ENCODE data around the gene LRRC36.

LRRC36 gene

DNA sequence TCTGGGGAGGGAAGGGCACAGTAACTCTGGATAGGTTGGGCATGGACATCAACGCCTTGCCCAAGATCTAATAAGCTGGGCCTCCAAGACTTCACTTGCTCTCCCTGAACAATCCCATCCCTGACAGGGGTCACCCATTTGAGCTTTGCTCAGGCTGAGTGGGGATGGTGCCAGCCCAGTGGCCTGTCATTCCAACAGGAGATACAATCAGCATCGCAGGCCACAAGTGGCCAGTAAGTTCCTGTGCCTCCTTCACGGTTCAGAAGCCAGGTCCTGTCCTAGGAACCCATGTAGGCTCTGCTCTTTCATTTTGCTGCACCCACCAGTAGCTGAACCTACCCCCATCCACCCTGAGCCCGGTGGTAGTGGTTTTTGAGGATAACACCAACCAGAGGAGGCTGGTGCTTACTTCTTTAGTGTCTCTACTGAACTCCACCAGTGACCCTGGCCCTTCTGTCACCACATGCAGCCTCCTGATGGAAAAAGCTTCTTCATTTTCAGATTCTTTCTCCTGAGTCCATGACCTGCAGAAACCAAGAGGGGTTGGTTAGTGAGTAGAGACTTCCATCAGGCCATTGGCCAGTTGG, 32.4 kb upstream of the LRRC36 start:
- DNase-seq = no peak

DNA sequence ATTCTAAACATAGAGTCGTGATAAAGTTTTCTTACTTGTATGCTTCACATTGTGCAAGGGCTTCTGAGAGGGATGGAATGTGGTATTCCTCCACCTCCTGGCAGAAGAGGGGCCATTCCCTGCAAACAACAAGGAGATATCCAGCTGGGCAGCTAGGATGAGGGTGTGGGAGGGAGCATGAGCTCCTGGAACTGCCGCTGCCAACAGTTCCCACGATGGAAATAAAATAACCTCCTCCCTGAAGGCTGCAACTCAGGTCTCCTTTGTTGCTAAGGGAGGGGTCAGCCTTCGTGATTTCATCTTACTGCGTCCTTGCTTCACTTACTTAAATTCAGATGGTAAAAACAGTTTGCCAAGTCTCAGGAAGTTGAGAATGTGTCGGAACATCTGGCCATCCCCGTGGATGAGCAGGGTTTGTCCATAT, 31.7 kb upstream of the LRRC36 start:
- DNase-seq = no peak

DNA sequence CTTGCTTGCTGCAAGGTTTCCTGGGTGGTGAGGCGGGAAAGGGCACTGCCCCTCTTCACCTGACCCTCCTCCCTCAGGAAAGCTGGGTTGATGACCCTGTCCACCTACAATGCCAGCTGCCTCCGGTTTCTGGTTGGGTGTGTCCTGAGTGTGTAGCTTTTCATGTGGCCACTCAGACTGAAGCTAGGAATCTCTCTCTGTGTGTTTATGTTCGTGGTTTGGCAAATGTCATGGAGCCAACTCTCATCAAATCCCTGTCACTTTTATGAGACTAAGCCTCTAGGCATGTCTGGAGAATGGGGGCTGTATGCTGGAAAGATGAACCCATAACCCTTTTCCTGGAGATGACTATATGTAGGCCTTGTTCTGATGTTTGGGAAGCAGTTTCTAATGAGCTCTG, 30.2 kb upstream of the LRRC36 start:
- DNase-seq = no peak

DNA sequence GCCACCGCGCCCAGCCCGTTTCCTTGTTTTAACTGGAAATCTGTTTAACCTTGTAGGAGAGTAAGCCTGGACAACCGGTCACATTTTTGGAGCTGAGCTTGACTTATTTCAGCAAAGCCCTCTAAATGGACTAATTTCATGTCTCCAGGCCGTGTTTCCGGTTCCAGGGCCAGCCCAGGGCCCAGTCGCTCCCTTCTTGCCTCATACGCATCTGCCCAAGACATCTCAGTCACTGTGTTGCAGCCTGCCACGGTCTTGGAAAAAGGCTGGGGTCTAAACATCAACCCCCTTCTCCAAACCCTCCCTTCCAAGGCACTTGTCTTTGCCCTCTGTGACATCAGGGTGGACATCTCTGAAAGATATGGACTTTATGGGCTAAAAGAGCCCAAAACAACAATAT, 28.3 kb upstream of the LRRC36 start:
- no peak for DNase-seq

- DNase-seq = no peak
These were observed 27.3 kb upstream of the LRRC36 start for GRCh38 chr16:67299269-67299668.

GRCh38 chr16:67301080-67301782, 25.4 kb upstream of the LRRC36 start:
- no peak for DNase-seq

DNA sequence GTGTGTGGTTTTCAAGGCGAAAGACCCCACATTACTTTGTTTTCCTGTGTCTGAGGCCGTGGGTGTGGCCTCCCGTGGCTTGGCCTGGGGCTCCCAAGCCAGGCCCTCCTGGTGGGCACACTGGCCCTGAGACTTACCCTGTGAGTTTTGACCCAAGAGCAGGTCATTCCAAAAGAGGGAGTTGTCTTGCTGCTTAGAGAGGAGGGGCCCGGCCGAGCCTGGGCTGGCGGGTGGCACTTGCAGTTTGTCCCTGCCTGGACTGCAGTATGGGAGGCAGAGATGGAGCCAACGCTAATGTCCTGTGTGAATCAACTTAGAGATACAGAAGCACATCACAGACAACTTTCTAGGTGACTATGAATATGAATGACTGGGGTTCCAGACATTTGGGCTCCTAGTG, 24.5 kb upstream of the LRRC36 start:
- DNase-seq = no peak

GRCh38 chr16:67302970-67303369, 23.6 kb upstream of the LRRC36 start:
- DNase-seq = no peak

GRCh38 chr16:67304020-67304419, 22.6 kb upstream of the LRRC36 start:
- DNase-seq = no peak

DNA sequence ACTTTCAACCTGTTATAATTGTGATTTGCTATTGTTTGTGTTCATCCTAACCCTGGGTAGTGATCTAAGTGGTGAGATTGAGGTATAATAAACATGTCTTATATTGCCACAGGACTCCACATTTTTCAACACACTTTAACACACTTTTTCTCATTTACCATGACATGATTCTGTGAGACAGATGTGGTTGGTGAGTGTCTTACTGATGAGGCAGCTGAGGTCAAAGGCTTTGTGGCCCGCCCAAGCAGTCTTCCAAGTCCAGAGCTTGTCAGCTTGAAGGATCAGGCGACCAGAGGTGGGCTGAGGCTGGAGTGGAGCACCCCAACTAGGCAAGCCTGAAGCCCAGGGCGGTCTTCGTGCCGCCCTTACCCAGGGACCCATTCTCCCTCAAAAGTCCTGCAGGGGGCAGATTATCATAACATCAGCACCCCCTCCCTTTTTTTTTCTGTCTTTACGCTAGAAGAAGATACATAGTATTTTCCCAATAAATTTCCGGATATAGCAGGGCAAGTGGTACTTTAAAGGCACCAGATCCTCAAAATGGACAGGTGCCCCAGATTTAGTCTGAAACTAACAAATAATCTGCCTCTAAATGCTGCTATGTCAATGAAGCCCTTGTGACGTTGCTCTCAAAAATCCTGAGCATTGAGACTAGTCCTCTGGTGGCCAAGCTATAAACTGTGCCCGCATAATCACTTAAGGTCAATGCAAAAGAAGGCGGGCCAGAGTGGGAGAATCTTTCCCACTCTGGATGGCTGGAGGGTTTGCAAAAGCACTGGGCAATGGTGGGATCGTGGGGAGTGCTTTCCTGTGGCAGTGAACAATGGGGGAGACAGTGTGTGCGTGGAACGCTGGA, 21.2 kb upstream of the LRRC36 start:
- DNase-seq = no peak

- no peak for DNase-seq
These were observed 16.1 kb upstream of the LRRC36 start for GRCh38 chr16:67310561-67310960.

DNA sequence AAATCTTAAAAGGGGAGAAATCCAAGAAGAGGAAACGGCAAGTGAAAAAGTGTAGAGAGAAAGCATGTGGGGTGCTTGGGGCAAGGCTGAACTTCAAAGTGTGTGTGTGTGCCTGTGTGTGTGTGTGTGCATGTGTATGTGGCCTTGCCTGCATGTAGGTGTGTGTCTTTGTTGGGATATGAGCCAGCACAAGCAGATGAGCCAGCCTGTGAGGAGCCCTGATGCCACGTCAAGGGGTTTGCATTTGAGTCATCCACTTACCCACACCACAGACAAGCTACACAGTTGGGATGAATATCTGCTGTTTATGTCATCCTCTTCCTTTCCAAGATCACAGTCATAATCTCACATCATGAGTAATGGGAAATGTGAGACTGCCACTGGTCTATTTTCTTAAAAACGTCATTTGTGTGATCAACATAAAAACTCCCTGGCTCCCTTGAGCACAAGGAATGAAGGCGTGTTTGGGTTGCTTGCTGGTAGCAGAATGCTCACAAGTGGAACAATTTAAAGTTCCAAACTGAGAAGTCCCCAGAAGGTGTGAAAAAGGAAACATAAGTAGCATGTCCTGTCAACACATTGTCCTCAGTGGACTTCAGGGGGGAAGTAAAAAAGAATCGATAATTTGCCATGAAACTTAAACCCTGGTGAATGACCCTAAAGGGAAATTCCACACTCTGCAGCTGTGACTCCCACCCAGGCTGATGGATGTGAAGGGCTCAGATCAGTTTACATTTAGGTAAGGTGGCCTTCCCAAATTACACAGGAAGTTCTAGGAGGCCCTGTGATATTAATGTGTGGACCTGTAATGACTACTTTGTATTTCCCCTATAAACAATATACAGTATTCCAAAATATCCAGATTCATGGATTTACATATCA, 14.8 kb upstream of the LRRC36 start:
- DNase-seq = peak; percentile 73 to 93 (median 79)

DNA sequence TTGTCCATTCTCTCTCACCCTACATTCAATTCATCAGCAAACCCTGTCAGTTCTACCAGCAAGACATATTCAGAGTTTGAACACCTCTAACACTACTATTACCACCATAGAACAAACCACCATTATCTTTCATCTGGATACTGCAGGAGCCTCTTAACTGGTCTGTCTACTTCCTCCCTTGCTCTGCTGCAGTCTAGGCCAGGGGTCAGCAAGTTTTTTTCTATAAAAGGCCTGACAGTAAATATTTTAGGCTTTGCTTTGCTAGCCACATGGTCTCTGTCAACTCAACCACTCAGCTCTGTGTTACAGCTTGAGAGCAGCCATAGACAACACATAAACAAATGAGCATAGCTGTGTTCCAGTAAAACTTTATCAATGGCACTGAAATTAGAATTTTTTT, 13.9 kb upstream of the LRRC36 start:
- DNase-seq = peak in 1 of 3 donors; percentile 20

GRCh38 chr16:67317853-67318252, 8.8 kb upstream of the LRRC36 start:
- no peak for DNase-seq

DNA sequence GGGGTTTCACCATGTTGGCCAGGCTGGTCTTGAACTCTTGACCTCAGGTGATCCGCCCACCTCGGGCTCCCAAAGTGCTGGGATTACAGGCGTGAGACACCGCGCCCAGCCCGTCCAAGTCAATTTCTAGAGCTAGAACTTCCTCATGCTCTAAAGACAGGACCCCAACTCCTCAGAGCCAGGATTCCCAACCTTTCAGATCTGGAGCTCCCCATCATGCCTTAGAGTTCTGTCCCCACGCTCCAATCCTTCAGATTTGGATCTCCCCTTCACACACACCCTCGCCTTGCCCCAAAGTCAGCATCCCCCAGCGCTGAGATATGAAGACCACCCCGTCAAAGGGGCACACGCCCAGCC, 522 bp upstream of the LRRC36 start:
- DNase-seq = no peak

DNA sequence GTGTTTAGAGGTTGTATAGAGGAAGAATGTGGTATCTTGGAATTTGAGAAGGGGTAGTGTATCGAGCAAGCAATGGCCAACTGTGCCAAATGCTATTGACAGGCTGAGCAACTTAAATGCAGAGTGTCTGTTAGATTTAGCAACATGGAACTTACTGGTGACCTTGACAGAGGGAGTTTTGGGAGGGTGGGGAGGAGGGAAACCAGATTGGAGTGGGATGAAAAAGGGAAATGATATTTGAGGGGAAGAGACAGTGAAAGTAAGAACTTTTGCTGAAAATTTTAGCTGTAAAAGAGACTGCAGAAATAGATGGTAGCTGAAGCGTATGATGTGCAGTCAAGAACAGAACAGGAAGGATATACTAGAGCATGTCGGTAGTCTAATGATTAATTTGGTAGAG, 1.1 kb downstream of the LRRC36 start:
- DNase-seq = peak; percentile 69 to 75 (median 73)

- DNase-seq = no peak
These were observed 3.3 kb downstream of the LRRC36 start for GRCh38 chr16:67329901-67330300.

DNA sequence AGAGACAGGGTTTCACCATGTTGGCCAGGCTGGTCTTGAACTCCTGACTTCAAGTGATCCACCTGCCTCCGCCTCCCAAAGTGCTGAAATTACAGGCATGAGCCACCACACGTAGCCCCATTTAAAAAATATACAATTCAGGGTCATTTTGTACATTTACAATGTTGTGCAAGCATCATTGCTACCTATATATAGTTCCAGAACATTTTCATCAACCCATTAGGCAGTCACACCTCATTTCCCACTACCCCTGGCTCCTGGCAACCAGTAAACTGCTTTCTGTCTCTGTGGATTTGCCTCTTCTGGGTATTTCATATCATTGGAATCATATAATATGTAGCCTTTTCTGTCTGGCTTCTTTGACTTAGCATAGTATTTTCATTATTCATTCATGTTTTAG, 6.7 kb downstream of the LRRC36 start:
- no peak for DNase-seq

DNA sequence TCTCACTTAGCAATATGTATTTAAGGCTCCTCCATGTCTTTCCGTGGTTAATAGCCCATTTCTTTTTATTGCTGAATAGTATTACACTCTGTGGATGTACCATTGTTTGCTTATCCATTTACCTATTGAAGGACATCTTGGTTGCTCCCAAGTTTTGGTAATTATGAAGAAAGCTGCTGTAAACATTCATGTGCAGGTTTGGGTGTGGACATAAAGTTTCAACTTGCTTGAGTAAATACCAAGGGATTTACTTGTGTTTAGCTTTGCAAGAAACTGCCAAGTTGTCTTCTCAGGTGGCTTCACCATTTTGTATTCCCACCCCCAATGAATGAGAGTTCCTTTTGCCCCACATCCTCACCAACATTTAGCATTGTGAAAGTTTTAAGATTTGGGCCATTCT, 9.5 kb downstream of the LRRC36 start:
- no peak for DNase-seq

DNA sequence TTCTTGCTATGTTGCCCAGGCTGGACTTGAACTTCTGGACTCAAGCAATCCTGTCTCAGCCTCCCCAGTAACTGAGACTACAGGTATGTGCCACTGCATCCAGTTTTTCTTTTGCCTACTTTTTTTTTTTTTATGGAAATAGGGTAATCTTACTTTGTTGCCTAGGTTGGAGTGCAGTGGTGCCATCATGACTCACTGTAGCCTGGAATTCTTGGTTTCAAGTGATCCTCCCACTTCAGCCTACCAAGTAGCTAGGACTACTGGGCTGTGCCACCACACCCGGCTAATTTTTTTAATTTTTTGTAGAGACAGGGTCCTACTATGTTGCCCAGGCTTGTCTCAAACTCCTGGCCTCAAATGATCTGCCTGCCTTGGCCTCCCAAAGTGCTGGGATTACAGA, 10.0 kb downstream of the LRRC36 start:
- DNase-seq = no peak

GRCh38 chr16:67339453-67339852, 12.8 kb downstream of the LRRC36 start:
- DNase-seq = peak in 2 of 3 donors; percentile 9 to 20

DNA sequence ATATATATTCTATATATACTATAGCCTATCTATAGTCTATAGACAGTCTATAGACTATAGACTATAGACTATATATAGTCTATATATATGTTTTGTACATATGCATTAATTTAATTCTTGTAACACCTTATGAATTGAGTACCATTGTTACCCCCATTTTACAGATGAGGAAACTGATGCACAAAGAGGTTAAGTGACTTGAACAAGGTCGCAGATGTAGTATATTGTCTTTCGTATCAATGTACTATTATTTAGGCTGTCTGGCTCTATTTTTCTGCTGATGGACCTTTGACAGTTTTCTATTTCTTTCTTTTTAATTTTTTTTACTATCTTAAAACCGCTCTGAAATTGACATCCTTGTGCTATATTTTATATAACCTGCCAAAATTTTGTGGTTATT, 14.6 kb downstream of the LRRC36 start:
- no peak for DNase-seq

- no peak for DNase-seq
These were observed 16.0 kb downstream of the LRRC36 start for GRCh38 chr16:67342616-67343015.

All from suppressor macrophage treated with lipopolysaccharide for 1 hour (primary cell).